AG20443 (cell line): ENCODE results near the gene ADGRG1.

Experiments
- DNase-seq: peaks from one replicate; pipeline ENCODE4 v3.0.0; 2012; ENCODE audit warnings: low spot score, mixed read lengths

The ADGRG1 gene

DNA sequence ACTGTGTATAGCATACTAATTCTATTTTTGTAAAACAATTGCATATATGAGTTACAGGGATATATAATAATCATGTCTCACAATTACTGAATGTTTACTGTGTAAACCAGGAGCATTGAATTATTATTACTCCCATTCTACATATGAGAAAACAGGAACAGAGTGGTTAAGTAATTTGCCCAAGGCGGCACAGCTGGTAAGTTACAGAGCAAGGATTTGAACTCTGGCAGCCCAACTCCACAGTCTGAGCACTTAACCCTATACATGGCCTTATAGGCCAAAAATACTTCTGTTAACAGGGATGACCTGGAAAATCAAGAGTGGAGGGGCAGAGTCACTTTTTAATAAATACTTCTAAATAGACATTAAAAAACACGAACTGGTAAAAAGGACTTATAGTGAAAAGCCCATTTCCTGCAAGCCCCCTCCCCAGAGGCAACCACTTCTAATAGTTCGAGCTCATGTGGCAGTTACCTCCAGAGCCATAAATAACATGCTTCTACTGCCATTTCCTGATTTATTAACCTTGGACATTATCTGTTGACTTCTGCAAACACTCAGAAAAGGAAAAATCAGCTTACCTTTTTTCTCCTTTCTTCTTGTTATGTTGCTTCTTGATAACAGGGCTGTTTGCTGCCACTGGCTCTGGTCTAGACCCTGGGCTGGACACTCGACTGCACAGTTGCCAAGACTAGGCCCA is 22.1 kb upstream of the ADGRG1 start:
- DNase-seq: no peak

GRCh38 chr16:57606847-57607501 is 21.5 kb upstream of the ADGRG1 start:
- DNase-seq: no peak

DNA sequence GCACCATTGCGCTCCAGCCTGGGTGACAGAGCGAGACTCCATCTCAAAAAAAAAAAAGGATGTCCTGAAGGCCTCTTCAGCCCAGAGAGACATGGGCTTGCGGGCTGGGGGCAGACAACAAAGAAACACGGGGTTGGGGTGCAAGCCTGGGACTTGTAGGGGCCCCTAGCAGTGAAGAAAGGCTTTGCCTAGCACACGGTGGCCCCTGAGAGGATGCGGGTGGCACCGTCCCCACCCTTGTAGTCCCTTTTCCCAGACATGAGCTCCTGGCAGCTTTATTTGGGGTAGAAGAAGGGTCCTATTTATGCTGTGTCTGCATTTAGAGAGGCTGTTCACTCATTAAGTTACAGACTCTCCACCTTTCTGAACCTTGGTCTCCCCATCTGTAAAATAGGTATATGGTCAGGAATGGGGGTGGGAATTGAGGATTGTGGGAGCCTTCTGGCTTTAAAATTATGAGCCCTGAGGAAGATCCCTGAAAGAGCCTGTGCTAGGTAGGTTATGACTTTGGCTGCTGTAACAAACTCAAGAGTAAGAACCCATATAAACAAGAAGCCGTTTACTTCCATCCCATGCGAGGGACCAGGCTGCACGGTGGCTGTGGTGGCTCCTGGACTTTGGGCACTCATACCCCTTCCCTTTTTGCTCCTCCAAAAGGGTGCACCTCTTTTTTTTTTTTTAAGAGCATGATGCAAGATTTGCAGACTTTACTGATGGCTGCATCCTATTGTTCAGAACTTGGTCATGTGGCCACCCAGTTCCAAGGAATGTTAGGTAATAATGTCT is 20.6 kb upstream of the ADGRG1 start:
- no peak for DNase-seq

DNA sequence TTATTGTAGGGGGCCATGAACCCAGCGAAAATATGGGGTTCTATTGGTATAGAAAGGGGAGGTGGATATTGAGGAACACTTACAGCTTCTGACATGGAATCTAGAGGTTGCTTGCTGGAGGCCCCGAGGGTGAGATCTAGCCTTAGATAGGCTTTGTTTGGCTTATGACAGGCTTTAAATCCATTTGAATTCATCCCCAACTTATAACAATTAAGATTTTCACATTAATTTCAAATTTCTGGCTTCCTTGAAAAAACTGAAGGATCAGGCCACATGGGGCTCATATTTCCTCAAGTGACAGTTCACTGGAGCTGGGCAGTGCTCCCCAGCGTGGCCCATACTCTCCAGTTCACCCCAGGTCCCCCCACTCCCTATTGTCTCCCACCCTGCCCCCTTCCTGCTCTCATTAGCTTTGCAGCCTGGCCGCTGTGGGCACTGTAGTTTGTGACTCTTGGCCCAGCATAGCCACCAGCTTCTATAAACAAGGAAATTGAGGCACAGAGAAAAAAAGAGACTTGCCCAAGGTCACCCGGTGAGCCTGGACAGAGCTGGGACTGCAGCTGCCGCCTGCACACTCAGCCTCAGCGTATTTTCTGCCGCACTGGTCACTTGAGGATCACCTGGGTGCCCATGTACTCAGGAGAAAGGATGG is 19.8 kb upstream of the ADGRG1 start:
- DNase-seq: no peak

GRCh38 chr16:57609541-57610401 is 18.7 kb upstream of the ADGRG1 start:
- DNase-seq: no peak

DNA sequence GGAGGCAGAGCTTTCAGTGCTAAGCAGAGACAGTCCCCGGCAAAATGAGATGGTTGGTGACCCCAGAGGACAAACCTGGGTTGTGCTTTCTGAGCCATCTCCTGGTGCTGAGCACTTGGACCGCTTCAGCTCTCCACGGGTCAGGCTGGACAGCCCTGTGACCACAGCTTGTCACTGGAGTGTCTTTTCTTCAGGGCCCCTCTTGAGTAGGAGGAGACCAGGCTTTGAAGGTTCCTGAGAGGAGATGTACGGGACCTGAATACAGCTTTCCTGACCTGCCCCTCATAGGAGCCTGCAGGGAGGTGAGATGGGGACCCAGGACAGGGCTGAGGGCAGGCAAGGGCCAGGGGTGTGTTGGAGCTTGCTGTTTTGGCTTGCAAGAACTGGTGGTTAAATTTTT is 17.8 kb upstream of the ADGRG1 start:
- DNase-seq: no peak

GRCh38 chr16:57611181-57611580 is 17.2 kb upstream of the ADGRG1 start:
- no peak for DNase-seq

- no peak for DNase-seq
These were observed 16.7 kb upstream of the ADGRG1 start for GRCh38 chr16:57611706-57612105.

DNA sequence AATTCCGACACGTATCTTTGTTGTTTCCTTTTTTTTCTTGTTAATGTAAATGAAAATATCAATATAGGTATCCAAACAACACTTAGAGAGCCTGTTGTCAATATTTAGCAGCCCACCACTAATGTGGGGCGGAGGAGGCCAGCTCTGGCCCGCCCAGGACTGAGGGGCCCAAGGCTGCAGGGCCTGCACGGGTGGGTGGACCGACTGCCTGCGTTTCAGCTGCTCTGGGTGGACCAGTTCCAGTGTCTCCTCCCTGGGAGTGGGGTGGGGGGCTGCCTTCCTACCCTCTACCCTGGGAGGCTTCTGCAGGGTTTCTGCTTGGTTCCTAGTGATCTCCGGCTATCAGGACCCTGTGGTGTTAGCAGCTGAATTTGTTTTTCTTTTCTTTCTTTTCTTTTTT is 15.9 kb upstream of the ADGRG1 start:
- DNase-seq: no peak

DNA sequence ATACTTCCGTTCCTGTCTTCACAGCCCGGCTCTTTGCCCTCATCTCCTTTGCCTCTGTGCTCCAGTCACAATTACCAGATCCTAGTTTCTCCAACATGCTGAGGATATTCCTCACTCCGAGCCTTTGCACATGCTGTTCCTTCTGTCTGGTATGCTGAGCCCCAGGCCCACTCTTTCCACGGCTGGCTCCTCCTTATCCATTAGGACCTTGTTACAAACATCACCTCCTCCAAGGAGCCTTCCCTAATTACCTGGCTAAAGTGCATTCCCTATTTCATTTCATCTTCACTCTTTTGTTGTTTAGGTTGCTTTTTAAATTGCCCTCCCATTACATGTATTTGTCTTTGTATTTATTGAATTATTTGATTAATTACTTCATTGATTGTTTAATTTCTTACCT is 14.9 kb upstream of the ADGRG1 start:
- DNase-seq: no peak

DNA sequence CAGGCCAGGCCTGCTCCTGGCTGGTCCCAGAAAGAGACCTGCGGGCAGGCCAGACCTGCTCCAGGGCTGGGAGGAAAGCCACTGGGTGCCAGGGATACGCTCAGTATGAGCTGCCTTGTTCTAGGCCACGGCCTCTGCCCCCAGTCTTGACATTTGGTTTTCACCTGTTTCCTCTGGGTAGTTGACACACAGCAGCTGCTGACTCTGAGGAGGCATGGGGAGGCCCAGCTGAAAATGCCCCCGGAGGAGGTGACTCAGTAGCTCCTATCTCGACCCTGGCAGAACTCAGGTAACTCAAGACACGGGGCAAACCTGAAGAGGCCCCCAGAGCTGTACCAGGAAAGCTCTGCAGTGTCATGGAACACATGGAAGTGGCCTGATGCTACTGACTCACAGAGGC is 13.9 kb upstream of the ADGRG1 start:
- no peak for DNase-seq

DNA sequence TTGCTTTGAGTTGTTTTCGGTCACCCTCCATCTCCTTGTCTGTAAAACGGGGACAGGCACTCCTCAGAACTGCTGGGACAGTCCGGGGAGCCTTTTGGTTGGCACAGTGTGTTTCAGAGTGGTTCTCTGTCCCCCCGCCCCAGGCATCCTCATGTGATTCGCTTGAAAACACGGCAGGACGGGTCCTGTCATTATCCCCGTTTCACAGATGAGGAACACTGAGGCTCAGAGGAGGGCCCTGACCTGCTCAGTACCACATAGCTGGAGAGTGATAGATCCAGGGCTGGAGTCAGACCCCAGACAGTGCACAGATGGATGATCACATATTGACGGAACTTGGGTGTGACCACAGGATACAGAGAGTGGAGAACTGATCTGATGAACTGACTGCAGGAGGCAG is 13.5 kb upstream of the ADGRG1 start:
- DNase-seq: no peak

DNA sequence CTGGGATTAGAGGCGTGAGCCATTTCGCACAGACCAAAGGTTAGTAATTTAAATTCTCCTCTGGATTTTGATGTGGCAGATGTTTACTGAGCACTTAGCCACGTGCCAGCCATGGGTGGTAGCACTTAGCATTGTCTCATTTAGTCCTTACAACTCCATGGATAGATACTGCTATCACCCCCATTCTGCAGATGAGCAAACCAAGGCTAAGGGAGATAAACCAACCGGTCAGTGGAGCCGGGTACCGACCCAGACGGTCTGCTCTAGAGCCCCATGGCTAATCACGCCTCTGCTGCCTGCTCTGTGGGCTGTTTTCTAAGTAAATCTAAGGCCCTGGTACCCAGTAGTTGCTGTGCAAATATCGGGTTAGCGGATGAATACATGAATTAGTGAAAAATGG is 12.6 kb upstream of the ADGRG1 start:
- DNase-seq: no peak

- no peak for DNase-seq
These were observed 12.2 kb upstream of the ADGRG1 start for GRCh38 chr16:57616241-57616640.

DNA sequence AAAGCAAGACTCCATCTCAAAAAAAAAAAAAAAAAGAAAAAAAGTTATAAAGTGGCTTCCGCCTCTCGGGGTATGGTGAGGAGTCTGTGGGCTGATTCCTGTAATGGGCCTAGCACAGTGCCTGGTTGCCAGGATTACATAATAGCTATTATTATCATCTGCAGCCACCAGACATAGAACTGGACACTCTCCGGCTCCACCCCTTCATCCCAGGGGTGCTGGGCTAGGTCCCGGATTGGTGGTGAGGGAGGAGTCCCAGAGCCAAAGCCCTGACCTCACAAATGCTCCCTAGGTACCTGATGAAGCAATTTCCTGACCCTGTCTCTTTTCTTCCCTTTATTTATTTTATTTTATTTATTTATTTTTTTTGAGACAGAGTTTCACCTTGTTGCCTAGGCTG is 11.6 kb upstream of the ADGRG1 start:
- no peak for DNase-seq

GRCh38 chr16:57617604-57618111 is 10.8 kb upstream of the ADGRG1 start:
- no peak for DNase-seq

GRCh38 chr16:57618296-57619132 is 9.9 kb upstream of the ADGRG1 start:
- no peak for DNase-seq

DNA sequence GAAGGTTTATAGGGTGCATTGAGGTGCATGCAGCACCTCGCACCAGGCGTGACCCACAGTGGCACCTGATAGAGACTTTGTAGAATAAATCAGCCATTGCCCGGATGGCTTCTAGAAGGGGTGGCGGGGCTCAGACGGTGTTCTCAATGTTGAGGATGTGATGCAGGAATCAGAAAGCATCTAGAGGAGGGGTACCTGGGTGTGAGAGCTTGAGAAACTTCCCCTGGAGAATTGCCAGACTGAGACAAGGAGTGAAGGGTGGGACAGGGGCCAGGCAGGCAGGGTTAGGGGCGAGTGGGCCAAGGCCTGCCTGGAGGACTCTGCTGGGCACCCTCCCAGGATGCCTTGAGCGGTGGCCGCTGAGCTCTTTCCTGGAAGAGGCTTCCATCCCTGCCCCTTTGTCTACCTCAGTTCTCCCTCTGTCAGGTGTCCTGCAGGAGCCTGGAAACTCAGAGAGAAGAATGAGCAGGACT is 9.3 kb upstream of the ADGRG1 start:
- DNase-seq: no peak

DNA sequence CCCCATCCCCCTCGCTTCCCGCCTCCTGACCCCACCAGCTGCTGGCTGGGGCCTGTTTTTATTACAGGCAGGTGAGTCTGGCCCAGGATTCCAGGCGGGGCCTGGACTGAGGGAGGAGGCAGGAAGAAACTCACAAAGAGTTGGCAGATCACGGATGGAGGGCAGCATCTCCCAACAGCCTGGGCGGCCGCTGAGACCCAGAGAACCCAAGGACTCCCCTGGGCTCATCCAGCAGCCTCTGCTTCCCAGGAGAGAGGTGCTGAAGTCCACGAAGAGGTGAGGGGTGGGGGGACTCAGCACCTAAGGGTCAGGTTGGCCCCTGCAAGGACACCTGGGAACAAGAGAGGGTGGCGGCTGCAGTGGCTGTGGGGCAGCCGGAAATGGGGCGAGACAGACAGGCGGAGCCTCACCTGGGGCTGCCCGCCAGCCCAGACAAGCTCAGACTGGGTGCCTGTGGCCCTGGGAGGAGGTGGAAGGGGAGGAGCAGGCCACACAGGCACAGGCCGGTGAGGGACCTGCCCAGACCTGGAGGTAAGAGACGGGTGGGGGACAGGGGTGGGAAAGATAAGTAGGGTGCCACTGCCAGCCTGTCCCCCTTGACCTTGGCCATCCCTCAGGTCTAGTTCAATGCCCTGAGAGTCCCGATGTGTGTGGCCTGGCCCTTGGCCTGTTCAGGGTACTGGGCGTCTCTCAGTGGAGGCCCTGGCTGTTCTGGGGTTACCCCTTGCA is 8.7 kb upstream of the ADGRG1 start:
- no peak for DNase-seq
